CD4-positive, alpha-beta T cell treated with Interleukin-17A for 4 hours (primary cell): ENCODE data around the gene FNDC3B.

Source experiments
- DNase-seq: peaks from one replicate; pipeline ENCODE4 v3.0.0-alpha.2; 2020; ENCODE audit warnings: mixed read lengths

Gene FNDC3B

DNA sequence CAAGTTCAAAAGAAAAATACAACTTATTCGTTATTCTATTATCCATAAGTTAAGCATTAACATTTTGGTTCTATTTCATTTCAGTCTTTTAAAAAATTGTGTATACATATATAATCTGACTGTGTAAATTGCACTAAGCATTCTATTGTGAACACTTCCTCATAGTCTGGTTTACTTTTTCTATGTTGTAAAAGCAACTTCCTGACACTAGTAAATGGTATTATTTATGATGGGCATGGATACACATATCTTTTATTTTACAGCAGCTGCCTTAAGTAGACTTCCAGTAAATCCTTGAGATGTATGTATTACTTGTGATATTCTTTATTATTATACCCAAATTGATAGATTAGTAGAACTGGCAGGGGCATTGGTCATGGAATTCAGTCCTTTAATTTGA is 58.2 kb downstream of the FNDC3B start:
- DNase-seq, result no peak

DNA sequence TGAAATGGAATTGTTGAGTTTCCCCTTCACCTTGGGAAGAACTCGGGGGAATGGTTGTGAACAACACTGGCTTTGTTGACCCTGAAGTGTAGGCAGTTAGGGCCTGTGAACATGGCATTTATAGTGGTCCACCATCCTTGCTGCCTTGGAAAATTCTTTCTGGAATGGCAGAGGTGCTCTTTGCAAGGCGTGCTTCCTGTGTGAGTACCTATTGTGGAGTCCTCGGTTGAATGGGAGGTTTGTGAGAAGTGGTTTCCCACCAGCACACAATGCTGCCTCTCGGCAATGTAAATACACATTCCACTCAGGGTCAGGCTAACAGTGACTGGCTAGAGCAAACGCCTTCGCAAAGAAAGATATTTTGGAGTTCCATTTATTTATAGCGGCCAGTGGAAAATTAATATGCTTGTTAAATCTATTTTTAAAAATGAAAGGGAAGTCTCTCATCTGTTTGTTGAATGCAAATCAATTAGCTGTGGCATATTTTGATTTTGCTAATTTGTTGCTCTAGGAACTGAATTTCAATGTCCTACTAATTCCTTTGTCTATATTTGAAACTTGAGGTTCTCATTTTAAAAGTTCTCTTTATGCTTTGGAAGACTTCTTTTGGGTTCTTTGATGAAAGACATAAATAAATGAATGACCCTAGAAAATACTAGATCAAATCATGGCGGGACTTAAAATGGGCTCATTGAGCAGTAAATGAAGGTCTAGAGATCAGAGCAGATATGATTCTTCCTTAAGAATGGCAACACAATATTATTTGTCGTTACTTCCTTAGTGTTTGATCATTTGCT is 59.5 kb downstream of the FNDC3B start:
- DNase-seq, result no peak

DNA sequence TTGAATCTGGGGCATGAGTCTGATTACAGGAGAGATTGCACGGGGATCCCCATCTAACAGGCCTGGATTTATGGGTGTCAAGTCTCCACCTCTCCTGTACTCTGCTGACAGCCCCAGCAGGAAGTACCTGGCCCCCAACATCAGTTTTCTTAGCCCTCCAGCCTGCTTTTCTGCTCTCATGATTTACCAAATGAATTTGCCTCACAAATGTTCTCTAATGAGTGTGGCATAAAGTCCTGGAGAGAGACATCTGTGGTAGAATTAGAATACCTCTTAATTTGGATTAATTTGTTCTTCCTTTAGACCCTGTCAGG is 60.1 kb downstream of the FNDC3B start:
- no peak for DNase-seq

DNA sequence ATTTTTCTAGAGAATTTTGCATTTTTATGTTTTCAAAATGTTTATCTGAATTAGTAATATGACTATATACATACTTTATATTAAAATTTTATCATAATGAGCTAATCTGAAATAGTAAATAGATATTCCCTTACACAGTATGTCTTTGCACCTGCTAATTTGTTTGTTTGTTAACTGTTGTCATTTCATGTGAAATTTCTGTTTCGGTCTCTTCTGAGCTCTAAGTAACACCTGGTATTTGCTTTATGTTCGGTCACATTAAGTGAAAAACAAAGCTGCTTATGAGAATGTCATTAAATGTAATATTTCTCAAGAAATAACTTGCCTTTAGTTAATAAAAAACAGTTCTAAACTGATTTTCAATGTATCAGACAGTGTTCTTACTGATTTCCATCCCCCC is 61.1 kb downstream of the FNDC3B start:
- no peak for DNase-seq

DNA sequence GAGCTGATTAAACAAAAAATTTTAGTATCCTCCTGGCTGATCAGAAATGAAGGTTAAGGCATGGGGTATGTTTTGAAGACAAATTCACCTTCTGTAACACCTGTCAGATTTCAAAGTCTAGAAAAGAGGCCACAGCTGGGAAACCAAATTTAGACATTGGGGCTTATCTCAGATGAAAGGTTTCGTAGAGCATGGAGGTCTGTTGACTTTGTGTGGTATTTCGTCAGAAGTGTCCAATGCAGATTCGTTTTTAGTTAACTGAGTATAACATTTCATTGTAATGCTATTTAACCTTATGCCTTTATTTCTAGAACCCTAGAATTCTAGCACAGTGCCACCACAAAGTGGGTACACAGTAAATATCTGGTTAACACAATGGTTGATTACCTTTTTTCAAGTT is 61.7 kb downstream of the FNDC3B start:
- no peak for DNase-seq

DNA sequence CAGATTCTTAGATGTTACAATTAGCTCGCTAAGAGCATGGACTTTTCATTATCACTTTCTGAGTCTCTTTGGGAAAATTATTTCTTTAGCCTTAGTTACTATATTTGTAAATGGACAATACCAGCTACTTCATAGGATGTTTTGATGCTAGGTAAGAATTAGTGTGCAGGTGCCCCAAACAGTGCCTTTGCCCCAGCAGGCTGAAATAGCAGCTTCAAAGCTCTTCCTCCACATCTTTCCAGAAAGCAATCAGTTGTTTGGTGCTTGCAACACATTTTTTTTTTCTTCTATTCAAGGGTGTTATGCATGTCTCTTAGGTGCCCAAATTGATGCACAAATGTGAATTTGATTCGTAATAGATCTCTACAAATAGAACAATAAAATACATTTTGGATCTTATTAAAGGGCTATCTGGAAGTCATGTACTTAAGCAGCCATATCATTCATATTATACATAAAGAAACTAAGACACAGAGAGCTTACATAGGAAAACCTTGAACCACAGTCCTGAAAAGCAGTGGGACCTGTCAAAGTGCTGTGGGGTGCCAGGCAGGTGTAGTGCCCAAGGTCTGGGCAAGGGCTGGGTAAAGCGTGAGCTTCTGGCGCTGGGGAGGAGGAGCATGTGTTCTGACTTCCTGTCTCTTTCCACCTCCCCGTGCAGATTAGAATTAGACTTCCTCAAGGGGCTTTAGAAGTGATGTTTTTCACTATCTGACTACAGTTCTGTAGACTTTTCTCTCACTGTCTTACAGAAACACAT is 62.9 kb downstream of the FNDC3B start:
- DNase-seq, result peak; percentile 69

DNA sequence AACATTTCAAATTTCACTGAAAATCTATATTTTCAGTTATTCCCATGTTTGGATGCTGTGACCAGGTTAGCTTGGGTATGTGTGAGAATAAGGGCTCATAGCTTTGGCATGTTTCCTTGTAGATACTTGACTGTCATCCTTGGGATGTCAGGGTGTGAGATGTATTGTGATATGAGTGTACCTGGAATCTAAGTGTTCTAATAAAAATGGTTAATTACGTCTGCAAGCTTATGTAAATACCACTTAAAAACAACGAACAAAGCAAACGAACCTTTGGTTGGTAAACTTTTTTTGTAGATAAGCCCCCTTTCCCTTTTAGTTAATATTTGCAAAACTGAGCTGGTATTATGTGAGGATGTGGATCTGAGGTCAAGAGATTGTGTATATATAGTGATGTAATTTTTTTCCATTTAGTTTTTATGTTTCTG is 63.5 kb downstream of the FNDC3B start:
- no peak for DNase-seq

DNA sequence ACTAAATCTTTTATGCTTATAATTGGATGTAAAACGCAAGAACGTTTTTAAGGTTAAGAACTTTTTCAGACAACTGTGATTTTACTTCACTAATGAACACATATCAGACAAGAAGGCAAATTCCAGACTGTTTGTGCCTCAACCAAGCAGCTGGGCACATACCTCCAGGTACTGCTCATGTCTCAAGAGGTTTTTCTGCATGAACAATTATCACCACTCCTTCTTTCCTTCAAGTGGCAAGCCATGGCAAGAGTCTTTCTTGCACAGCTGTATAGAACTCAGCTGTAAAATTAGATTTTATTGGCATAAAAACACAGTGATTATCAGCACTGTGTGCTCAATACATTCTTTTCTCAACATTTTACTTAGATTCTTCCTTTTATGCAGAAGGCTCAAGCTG is 64.3 kb downstream of the FNDC3B start:
- no peak for DNase-seq

DNA sequence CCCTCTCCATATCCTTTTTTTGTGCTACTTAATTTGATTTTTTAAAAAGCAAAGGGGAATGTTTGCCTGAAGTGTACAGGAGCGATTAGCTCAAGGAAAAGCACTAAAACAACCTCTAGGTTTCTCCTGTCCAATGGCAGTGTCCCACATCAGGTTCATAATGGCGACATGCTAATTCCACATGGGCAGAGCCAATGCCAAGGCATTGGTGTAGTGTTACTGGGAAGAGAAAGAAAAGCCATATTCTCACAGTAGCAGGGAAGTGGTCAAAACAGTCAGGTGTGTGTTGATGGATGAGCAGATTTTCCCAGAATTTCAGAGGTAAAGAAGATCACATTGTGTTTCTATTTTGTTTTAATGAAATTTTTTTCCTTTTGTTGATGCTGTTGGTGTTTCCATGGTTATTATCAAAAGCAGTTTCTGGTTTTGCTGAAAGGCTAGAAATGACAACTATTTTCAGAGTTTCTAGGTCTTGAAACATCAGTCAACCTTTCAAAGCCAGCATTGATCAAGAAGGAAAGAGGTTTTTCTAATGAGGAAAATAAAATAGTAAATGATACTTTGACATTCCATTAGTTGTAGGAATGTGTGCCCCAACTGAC is 65.2 kb downstream of the FNDC3B start:
- DNase-seq, result no peak

DNA sequence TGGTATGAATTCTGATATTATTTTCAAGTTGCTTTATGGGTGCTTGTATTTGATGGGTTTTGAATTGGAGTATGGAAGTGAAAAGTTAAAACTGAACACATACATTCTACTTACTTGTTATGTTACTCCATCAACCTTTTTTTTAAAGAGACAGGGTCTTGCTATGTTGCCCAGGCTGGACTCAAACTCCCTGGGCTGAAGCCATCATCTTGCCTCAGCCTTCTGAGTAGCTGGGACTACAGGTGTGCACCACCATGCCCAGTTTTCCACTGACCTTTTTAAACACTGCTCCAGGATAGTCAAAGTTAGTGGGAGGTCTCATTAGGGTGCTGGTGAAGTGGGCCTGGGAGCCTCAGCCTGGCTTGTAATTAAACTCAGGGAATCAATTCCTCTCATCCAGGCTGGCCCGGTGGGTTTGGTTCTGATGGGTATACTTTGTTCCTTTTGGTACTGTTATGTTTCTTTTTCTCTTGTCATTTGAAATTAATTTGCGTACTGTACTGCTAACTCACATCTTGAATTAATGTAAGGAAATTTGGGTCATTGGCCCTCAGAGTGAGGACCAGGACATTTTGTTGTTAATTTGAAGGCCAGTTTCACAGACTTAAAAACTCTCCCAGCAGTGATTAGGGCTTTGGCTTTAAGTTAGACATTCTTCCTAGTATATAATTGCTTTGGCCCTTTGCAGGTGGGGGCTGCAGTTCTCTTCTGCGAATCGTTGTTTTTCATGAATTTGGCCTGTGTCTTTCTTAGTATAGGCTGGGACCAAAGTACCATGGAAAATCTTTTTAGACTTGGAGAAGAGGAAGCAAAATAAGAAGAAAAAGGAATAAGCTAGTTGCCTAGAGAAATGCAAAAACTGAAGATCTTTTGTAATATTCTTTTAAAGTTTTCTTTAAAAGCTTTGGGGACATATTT is 66.9 kb downstream of the FNDC3B start:
- DNase-seq, result no peak

DNA sequence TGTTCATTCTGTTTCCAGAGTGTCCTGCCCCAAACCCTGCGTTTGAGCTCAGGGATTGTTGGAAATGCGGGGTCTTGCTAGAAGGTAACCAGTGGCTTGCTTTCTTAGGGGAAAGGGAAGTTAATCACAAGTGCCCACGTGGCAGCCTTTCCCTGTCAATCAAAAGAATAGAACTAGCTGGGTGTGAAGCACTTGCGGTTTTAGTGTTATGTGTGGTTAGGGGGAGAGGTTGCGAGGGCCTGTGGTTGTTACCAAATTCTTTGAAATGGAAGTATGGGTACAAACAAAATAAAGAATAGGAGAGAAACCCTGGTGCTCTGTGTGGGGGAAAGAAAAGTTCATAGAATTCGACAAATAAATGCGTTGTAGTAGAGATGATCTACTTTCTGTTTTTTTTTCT is 67.6 kb downstream of the FNDC3B start:
- DNase-seq, result peak; percentile 71

DNA sequence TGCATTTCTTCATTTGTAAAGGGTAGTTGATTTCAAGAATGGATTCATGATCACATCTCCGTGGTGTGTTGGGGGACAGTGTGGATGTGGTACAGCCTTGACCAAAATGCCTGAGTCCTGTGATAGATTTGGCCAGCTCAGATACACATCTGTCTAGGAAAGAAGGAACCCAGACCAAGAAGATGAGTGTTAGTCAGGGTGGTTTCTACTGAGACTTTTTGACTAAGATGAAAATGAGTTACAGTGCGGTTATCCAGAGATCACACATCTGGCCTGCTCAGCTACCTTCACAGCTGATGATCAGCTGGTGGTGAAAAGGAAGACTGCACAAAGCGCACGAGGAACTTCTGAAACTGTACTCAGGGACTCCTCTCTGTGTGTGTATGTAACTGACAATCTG is 68.0 kb downstream of the FNDC3B start:
- DNase-seq, result peak; percentile 63

DNA sequence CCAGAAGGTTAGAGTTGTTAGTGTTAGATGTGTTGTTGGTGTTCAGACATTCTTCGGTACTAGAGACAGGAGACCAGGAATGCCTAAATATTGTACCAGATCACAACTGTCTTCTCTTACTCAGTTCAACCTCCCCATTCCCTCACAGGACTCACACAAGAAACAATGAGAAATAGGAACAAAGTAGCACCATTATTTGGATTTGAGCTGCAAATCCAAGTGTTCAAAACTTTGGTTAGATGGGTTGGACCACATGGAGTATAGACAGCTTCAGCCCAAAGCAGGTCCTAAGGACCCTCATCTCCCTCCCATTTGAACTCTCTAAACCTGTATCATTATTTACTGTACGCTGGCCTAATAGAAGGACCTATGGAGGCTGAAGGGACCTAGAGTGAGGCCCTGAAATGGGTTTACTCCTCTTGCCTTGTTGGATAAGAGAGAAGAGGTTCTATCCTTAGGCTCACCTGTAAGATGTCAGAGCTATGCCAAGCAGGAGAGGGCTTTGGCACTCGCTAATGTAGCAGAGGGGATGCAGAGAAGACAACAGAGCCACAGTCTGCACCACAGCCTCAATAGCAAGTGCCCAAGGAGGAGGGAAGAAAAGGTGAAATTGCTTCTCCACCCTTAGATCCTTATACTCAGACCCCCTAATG is 70.9 kb downstream of the FNDC3B start:
- DNase-seq, result no peak

DNA sequence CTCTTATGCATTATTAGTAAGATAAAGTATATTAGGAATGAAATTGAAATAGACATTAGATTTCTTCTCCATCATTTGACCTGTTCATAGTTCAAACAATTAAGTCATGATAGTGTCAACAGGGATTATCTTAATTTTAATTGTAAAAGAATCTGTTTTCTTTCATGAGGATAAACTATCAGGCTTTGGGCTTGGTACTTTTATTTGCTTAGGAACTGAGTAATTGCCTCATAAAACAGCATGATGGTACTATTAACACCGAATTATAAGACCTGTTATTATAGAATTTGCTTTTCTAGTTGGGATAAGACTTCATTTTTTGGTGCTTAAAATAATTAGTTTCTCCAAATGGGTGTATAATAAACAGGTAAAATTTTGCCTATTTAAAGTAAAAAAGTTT is 71.8 kb downstream of the FNDC3B start:
- DNase-seq, result no peak

DNA sequence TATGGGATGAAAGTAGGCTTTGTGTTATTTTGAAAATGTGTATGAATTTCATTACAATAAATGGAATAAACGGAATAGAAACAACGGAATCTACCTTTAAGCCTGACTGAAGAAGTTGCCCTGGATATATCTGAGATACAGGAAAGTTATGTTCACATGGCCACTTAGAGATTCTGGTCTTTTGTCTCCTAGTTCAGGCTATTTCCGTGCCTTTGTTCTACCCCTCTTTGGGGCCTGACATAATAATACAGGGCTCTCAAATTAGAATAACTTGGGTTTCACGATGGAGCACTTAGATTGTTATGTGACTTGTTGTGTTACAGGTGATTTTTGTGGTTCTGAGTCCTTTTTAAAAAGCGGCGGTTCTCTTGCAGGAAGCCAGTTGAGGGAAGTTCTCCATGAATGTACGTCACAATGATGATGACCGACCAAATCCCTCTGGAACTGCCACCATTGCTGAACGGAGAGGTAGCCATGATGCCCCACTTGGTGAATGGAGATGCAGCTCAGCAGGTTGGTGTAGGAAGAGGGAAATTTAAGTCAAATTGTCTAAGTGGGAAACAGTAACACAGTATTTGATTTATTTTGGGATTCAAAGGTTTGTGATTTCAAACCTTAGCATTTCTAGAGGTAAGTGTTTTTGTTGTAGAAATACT is 72.8 kb downstream of the FNDC3B start:
- DNase-seq, result no peak

DNA sequence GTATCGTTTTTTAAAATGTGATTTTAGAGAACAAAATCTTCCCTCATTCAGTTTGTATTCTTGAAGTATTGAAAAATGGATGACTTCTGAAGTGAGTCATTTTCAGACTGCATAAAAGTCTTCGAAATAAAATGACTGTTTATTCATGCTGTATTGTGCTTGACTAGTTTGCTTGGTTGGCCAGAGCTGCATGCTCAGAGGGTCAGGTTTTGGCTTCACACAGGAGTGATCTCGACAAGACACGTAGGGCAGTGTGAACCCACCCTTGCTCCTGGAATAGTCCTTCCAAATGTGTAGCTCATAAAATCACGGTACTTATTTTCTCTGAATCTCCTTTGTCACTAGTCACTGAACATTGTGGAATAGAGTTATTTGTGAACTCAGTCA is 73.3 kb downstream of the FNDC3B start:
- no peak for DNase-seq

DNA sequence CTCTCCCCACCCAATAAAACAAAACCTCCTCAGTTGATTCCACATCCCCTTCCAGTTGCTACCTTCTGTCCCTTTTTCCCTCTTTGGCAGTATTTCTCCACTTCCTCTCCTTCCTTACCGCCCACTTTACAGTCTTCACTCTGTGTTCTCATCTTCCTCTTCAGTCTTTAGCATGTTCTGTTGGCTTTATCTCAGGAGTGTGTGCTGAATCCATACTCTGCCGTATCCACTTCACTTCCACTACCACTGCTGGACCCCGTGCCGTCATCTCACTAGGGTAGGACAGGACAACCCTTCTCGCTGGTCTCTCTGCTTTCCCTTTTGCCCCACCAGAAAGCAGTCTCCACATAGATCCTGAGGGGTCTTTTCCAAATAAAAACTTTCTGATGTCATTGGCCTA is 74.3 kb downstream of the FNDC3B start:
- no peak for DNase-seq

DNA sequence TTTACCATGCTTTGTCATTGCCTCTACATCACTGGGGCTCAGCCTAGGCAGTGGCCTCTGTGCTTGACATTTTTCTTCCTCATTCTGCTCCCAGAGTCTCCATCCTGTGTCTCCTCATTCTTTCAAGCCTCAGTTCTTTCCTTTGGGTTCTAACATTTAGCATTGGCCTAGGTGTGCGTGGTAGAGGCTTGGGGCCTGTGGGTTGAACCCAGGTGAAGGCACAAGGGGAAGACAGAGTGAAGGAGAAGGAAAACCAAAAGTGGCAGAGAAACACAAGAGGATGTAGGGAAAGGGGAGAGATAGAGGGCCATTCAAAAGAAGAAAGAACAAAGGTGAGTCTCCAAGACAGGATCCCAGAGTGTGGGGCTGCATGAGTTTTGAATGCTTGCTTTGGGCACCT is 75.7 kb downstream of the FNDC3B start:
- DNase-seq, result no peak

DNA sequence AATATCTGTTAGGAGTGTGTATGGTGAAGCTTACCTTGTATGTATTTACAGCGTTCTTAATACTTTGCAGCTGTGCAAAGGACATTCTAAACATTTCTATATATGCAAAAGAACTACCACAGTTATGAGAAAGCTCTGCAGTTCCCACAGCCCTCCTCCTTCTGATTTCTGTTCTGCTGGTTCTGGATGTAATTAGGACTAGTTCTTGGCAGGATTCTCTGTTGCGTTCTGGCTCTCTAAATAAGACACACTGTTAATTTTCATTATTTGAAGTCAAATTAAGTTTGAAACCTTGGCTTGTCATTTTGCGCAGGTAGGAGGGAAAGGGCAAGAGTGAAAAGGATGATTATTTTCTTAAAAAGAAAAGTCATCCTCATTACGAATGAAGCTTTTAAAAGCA is 76.4 kb downstream of the FNDC3B start:
- DNase-seq, result no peak

DNA sequence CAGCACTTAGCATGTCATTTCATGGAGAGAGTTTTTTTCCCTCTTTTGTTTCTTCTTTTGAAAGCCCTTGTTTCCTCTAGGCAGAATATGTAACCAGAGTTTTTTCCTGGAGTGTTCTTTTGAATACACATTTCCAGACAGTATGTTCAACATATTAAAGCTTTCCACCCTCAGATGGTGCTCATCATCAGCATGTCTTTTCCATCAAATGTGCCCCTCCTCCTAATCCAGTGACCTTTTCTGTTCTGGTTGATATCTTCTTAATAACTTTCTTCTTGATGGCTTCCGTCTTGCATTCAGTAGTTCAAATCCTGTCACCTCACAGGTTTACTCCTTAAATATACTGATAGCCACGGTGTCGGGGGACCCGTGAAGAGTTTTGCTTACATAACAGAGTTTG is 78.6 kb downstream of the FNDC3B start:
- DNase-seq, result no peak

DNA sequence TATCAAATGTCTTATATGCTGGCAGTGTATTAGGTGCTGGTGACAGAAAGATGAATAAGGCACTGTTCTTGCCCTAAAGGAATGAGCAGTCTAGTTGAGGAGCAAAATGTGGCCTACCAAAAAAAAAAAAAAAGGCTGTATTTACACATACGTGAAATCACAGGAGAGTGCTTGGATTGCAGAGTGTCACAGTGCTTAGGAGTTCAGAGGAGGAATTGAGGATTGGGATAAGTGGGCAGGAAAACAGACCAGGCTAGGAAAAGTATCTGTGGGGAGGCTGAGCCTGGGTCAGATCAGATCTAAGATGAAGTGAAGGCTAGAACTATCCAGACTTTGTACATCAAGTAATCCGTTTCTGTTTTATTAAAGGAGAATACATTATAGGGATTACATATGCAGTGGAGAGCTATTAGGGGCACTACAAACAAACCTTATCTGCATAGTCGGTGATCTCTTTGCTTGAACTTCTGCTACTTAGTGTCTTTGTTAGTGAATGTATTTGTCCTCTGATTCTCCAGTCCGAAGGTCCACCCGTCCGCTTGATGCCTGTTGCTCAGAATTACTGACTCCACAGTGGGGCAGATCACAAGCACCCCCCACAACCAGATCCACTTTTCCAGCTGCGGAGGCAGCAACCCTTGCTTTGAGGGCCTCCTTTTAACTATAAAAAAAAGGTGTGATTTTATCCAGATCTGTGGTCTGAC is 80.0 kb downstream of the FNDC3B start:
- DNase-seq, result no peak
